Bronchial epithelial cell (primary cell): ENCODE data around the gene UBXN10. TPM values are rescaled to one million over a fixed set of nuclear protein-coding genes. Genes with fewer than 3 reads are reported as not detected.
A peak's percentile ranks its signal among the peaks of the same experiment; 100 is the strongest.

Experiments used
- DNase-seq: peaks from one replicate; pipeline ENCODE4 v3.0.0-alpha.2; 2010; ENCODE audit warnings: low read depth
- FAIRE-seq: peaks from 2 replicates; lab custom pipeline; 2011; peaks lifted over from hg19 to GRCh38; lab: Jason Lieb, UNC
- H3K27me3 ChIP-seq: 2 replicates; pipeline ENCODE4 v1.5.1; 2011; ENCODE audit warnings: low read length; ENCODE audit not compliant: control insufficient read depth, insufficient read depth
- H3K36me3 ChIP-seq: 2 replicates; pipeline ENCODE4 v1.5.1; 2011; ENCODE audit warnings: low read length; ENCODE audit not compliant: control insufficient read depth, insufficient read depth
- H3K4me3 ChIP-seq: 2 replicates; pipeline ENCODE4 v1.5.1; 2011; ENCODE audit warnings: mild to moderate bottlenecking, low read depth, low read length, control low read depth
- total RNA-seq: library from RNA; depleted of rRNA; stranded (reverse); fragments of >200 nt; gene quantifications from 2 replicates; pipeline ENCODE4 v1.2.1, GENCODE V29; 2014
- TF ChIP-seq, protein P1 (sequence below): IDR thresholded peaks from 2 replicates; pipeline ENCODE4 v1.5.1; 2011; ENCODE audit warnings: mild to moderate bottlenecking, moderate library complexity, low read length, control low read depth, inconsistent platforms; ENCODE audit not compliant: insufficient read depth, severe bottlenecking

The UBXN10 gene
- total RNA-seq, 1 donor from 2014 or later, result under 0.01 TPM

DNA sequence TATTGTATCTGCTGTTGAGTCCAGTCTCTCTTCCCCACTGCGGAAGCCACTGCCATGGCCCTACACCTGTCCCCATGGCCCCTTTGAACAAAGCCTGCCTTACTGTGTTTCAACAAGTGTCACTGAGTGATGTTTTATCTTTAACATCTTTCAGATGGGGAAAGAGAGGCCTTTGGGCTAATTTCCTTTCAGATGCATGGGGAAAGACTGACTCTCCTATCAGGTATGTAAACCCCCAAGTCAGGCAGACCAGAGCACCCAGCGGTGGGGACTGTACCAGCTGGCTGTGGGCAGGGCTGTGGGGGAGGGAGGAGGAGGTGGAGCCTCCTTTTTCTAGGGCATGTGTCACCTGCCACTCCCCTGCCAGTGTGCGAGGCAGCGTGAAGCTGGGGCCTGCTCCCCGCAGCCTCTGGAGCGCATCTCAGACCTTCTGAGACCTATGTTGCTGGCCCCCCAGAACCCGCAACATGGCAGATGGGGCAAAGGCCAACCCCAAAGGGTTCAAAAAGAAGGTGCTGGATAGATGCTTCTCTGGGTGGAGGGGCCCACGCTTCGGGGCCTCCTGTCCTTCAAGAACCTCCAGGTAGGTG is 46.8 kb upstream of the UBXN10 start, which contains the start of gene PLA2G2F:
Gene PLA2G2F, plus strand, starts transcription at position 363 of the 590 bp plus-strand sequence. Its CDS starts 105 bp downstream, at position 468.
- DNase-seq, result no peak
- Histone ChIP-seq H3K27me3 (no peaks in the 10 kb centered on the region), H3K4me3 (no peak within 1 kb of the TSS), H3K36me3 (no peaks in the 10 kb centered on the region)
- FAIRE-seq, result no peak
- TF ChIP-seq, protein P1, sequence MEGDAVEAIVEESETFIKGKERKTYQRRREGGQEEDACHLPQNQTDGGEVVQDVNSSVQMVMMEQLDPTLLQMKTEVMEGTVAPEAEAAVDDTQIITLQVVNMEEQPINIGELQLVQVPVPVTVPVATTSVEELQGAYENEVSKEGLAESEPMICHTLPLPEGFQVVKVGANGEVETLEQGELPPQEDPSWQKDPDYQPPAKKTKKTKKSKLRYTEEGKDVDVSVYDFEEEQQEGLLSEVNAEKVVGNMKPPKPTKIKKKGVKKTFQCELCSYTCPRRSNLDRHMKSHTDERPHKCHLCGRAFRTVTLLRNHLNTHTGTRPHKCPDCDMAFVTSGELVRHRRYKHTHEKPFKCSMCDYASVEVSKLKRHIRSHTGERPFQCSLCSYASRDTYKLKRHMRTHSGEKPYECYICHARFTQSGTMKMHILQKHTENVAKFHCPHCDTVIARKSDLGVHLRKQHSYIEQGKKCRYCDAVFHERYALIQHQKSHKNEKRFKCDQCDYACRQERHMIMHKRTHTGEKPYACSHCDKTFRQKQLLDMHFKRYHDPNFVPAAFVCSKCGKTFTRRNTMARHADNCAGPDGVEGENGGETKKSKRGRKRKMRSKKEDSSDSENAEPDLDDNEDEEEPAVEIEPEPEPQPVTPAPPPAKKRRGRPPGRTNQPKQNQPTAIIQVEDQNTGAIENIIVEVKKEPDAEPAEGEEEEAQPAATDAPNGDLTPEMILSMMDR, result no peak

DNA sequence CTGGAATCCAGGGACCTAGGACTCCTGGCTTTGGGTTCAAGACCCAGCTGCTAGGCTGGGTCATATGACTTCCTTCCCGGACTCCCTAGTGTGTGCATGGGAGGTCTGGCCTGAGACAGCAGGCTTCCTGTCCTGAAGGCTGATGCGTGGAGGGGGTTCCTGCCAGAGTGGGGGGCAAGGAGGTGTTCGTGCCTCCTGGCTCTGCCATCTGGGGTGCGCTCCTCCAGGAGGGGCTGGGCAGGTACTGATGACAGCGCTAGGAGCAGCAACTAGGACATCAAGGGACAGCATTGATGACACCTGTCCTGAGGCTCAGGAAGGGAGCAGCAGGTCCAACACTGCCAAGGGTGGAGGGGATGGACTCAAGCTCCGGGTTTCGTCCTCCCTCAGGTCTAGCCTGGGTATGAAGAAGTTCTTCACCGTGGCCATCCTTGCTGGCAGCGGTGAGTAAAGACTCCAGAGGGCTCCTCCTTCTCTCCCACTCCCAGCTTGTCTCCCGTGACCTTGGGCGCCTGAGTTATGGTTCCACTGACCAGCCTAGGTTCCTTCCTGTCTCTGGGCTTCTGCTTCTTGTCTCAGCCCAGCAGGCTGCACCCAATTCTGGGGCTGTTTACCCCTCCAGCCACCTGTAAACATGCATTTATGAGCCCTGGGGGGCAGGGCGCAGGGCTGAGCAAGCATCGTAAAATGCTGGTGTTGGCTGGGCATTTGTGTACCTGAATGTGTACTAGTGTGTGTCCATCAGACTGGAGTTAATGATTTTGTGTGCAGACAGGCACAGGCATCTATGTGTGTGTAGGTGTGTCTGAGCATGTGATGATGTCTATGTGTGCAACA is 45.9 kb upstream of the UBXN10 start:
- Histone ChIP-seq H3K36me3 (no peaks in the 10 kb centered on the region), H3K27me3 (no peaks in the 10 kb centered on the region), H3K4me3 (no peak overlapping the region)
- no peak for DNase-seq
- TF ChIP-seq, protein P1, result no peak
- FAIRE-seq, result peak; percentile 66

DNA sequence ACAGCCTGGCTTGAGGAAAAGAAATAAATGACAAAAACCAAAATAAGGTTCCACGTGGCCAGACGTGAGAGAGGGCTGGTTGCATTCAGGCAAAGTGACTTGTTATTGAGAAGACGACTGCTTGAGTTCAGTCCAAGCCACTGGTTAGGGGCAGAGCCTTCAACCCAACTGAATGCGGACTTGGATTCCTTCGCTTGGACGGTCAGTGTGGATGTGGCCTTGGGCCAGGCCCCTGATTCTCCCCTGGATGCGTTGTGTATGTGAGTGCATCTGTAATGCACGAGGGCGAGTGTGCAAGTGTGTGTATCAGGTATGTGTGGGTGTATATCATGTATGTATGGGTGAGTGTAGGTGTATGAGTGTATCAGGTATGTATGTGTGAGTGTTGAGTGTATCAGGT is 44.9 kb upstream of the UBXN10 start:
- FAIRE-seq, result no peak
- Histone ChIP-seq H3K27me3 (no peaks in the 10 kb centered on the region), H3K4me3 (no peak overlapping the region), H3K36me3 (no peaks in the 10 kb centered on the region)
- TF ChIP-seq, protein P1, result no peak
- no peak for DNase-seq

DNA sequence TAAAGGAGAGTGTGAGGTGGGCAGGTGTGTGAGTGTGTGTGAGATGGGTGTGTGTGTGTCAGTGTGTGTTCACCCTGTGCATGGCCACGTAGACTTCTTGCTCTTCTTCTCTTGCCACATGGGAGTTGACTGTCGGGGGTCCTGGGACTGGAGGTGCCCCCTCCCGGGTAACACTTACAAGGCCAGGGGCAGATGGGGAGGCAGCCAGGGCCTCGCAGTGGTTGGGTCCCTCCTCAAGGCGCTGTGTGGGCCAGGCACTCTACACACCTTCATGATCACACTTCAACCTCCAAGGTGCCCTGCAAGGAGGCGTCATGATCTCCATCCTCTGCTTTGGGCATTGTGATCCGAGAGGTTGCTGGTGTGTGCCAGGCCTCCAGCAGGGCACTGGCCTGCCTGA is 44.4 kb upstream of the UBXN10 start:
- no peak for DNase-seq
- Histone ChIP-seq H3K36me3 (no peaks in the 10 kb centered on the region), H3K27me3 (no peaks in the 10 kb centered on the region), H3K4me3 (no peak overlapping the region)
- TF ChIP-seq, protein P1, result no peak
- FAIRE-seq, result peak; percentile 90

DNA sequence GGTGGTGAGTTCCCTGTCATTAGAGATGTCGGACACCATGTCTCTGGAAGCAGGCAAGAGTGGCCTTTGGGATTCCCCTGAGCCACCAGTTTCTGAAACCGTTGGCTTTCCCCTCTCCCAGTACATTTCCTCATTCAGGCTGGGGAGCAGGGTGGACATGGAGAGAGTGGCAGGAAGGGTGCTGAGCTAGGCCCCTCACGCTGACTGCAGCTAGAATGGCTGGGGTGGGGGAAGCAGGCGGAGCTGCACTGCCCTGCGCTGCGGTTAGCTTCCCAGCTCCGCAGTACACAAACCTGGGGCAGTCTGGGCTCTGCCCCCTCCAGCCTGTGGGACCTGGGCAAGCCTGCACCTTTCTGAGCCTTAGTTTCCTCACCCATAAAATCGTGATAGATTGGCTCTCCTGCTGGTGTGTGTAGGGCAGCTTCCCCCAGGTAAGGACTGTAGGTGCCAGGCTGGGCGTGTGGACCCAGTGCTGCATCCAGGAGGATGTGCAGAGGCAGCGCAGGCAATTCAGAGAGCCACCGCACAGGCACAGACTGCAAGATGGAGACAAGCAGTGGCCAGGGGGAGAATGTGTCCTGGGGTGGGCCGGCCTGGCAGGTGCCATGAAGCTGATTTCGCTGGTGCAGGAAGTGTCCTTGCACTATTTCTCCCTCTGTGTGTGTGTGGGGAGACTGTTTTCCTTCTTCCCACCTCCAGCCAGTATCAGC is 43.7 kb upstream of the UBXN10 start:
- TF ChIP-seq, protein P1, result no peak
- Histone ChIP-seq H3K4me3 (no peak overlapping the region), H3K27me3 (no peaks in the 10 kb centered on the region), H3K36me3 (no peaks in the 10 kb centered on the region)
- FAIRE-seq (no peak), DNase-seq (no peak)
